HG02678 (cell line): Measurements from ENCODE around the gene C9orf43.
"Not testable (repeated sequence)": the region's sequence is repeated elsewhere in the genome, so short reads cannot be mapped to it uniquely, and the experiment has no call there.

Experiments
- ATAC-seq: cut with Tn5 transposase; IDR thresholded peaks from one replicate; pipeline ENCODE4 v1.9.1; 2021; ENCODE audit warnings: mild to moderate bottlenecking, moderate library complexity; ENCODE audit not compliant: unreplicated experiment

Gene C9orf43

GRCh38 chr9:113409481-113409880, 1.1 kb upstream of the C9orf43 start:
- ATAC-seq, result no peak

GRCh38 chr9:113409883-113410206, 702 bp upstream of the C9orf43 start:
- ATAC-seq, result peak; percentile 6

GRCh38 chr9:113416149-113416721, 5.7 kb downstream of the C9orf43 start:
- peak; percentile 99 for ATAC-seq

GRCh38 chr9:113417370-113417769, 6.8 kb downstream of the C9orf43 start:
- ATAC-seq, result no peak

- no peak for ATAC-seq
Measured at GRCh38 chr9:113421726-113422125, 11.2 kb downstream of the C9orf43 start.

GRCh38 chr9:113425072-113425471, 14.5 kb downstream of the C9orf43 start:
- no peak for ATAC-seq

- no peak for ATAC-seq
Measured at GRCh38 chr9:113426701-113427100, 16.2 kb downstream of the C9orf43 start.

GRCh38 chr9:113427629-113428028, 17.1 kb downstream of the C9orf43 start:
- no peak for ATAC-seq

GRCh38 chr9:113428062-113428615, 17.6 kb downstream of the C9orf43 start:
- no peak for ATAC-seq

GRCh38 chr9:113431191-113431590, 20.6 kb downstream of the C9orf43 start:
- ATAC-seq, result no peak

GRCh38 chr9:113436728-113437515, 26.4 kb downstream of the C9orf43 start:
- no peak for ATAC-seq

GRCh38 chr9:113437716-113438115, 27.2 kb downstream of the C9orf43 start:
- not testable (repeated sequence) for ATAC-seq

GRCh38 chr9:113444736-113445135, 34.2 kb downstream of the C9orf43 start:
- no peak for ATAC-seq

- ATAC-seq, result no peak
Measured at GRCh38 chr9:113446323-113446740, 35.8 kb downstream of the C9orf43 start.

GRCh38 chr9:113449376-113449775, 38.8 kb downstream of the C9orf43 start:
- no peak for ATAC-seq

GRCh38 chr9:113452113-113452605, 41.6 kb downstream of the C9orf43 start:
- ATAC-seq, result no peak

- no peak for ATAC-seq
Measured at GRCh38 chr9:113454914-113455761, 44.6 kb downstream of the C9orf43 start.

GRCh38 chr9:113456235-113456634, 45.7 kb downstream of the C9orf43 start:
- ATAC-seq, result no peak

GRCh38 chr9:113461285-113461684, 50.7 kb downstream of the C9orf43 start:
- no peak for ATAC-seq

GRCh38 chr9:113461943-113462342, 51.4 kb downstream of the C9orf43 start:
- ATAC-seq, result no peak

- ATAC-seq, result no peak
Measured at GRCh38 chr9:113462781-113463286, 52.3 kb downstream of the C9orf43 start.
